CD4-positive, alpha-beta T cell (primary cell): ENCODE measurements around the gene ASTN2. TPM values are rescaled to one million over a fixed set of nuclear protein-coding genes. Genes with fewer than 3 reads are reported as not detected.
A peak's percentile ranks its signal among the peaks of the same experiment; 100 is the strongest.

Source experiments
- ATAC-seq: fragments of 200-7000 bp; cut with Tn5 transposase; one replicate; pipeline ENCODE4 v1.10.0; 2022; ENCODE audit warnings: mild to moderate bottlenecking; ENCODE audit not compliant: poor library complexity
- CTCF ChIA-PET: fragments of 350-600 bp; sonication (Branson Sonifier 250); formaldehyde crosslinking; loops from one replicate; lab custom pipeline; 2021; ENCODE audit warnings: antibody characterized with exemption, inconsistent platforms; lab: Charles Lee
- POLR2A ChIA-PET: fragments of 350-600 bp; sonication (Branson Sonifier 250); formaldehyde crosslinking; loops from one replicate; lab custom pipeline; 2021; ENCODE audit warnings: antibody characterized with exemption, inconsistent platforms; lab: Charles Lee
- DNase-seq, 14 experiments: peaks; one replicate each; pipeline ENCODE4 v3.0.0-alpha.2; 2013 to 2020; ENCODE audit warnings: mixed read lengths in 2 of 14
- H3K27ac ChIP-seq, 2 donors: one replicate each; pipeline versions ENCODE4 v1.5.1 to v1.7.0; 2013; ENCODE audit warnings: low read length in 2 of 2, low read depth in 1 of 2, mild to moderate bottlenecking in 1 of 2
- H3K27me3 ChIP-seq, 2 experiments: 1 replicate in 1 of 2; 2 replicates in 1 of 2; pipeline versions ENCODE4 v1.6.1 to v1.7.0; 2013; ENCODE audit warnings: low read length in 2 of 2, control low read depth in 1 of 2, mild to moderate bottlenecking in 1 of 2, moderate library complexity in 1 of 2; ENCODE audit not compliant: insufficient read depth in 2 of 2, control insufficient read depth in 1 of 2
- H3K36me3 ChIP-seq: one replicate; pipeline ENCODE4 v1.6.1; 2013; ENCODE audit warnings: low read length, control low read depth; ENCODE audit not compliant: insufficient read depth
- H3K4me1 ChIP-seq: one replicate; pipeline ENCODE4 v1.6.1; 2013; ENCODE audit warnings: low read length, control low read depth; ENCODE audit not compliant: insufficient read depth
- H3K4me3 ChIP-seq: one replicate; pipeline ENCODE4 v1.5.1; 2013; ENCODE audit warnings: mild to moderate bottlenecking, low read length, moderate library complexity
- H3K9me3 ChIP-seq, 2 experiments: 1 replicate in 1 of 2; 2 replicates in 1 of 2; pipeline versions ENCODE4 v1.6.1 to v1.7.0; 2013; ENCODE audit warnings: low read length in 2 of 2, mild to moderate bottlenecking in 2 of 2, control low read depth in 1 of 2, moderate library complexity in 1 of 2; ENCODE audit not compliant: control insufficient read depth in 1 of 2, insufficient read depth in 1 of 2
- H3K27ac Mint-ChIP-seq: one replicate; pipeline ENCODE4 v1.8.0; 2020; ENCODE audit warnings: mixed read lengths
- H3K27me3 Mint-ChIP-seq: one replicate; pipeline ENCODE4 v1.8.0; 2021; ENCODE audit warnings: mixed read lengths
- H3K36me3 Mint-ChIP-seq: one replicate; pipeline ENCODE4 v1.8.0; 2021; ENCODE audit warnings: low read depth, mixed read lengths
- H3K4me1 Mint-ChIP-seq: one replicate; pipeline ENCODE4 v1.8.0; 2021; ENCODE audit warnings: low read depth, mixed read lengths
- H3K4me3 Mint-ChIP-seq: one replicate; pipeline ENCODE4 v1.8.0; 2020; ENCODE audit warnings: mild to moderate bottlenecking, mixed read lengths
- H3K9me3 Mint-ChIP-seq: one replicate; pipeline ENCODE4 v1.8.0; 2020; ENCODE audit warnings: mixed read lengths
- intact Hi-C, 2 experiments: fragments of 100-400 bp; cut with DNase I in 1 of 2; cut with micrococcal nuclease in 1 of 2; formaldehyde crosslinking; loops; one replicate each; pipeline versions ENCODE4 v1.15.1 to v1.9.0; 2023 to 2025; cut with DNase I, micrococcal nuclease
- total RNA-seq, 174 experiments: library from RNA in 2 of 174; stranded (reverse) in 2 of 174; gene quantifications; one replicate each; pipeline ENCODE4 v1.2.3 and lab custom pipeline; 2021 to 2026
- TF ChIP-seq, protein P1 (sequence below): fragments of 200-600 bp; IDR thresholded peaks from one replicate; pipeline ENCODE4 v1.8.0; 2022; ENCODE audit warnings: antibody characterized with exemption, mild to moderate bottlenecking

Gene ASTN2
- total RNA-seq, 2 experiments from 2014 or later = 2.3 to 2.4 TPM

GRCh38 chr9:116700279-116700678, 714.6 kb downstream of the ASTN2 start:
- H3K36me3 Mint-ChIP-seq = peaks cover 71% of the 10 kb centered on the region
- H3K27ac Mint-ChIP-seq = peak overlapping the region; percentile 82
- TF ChIP-seq, protein P1, sequence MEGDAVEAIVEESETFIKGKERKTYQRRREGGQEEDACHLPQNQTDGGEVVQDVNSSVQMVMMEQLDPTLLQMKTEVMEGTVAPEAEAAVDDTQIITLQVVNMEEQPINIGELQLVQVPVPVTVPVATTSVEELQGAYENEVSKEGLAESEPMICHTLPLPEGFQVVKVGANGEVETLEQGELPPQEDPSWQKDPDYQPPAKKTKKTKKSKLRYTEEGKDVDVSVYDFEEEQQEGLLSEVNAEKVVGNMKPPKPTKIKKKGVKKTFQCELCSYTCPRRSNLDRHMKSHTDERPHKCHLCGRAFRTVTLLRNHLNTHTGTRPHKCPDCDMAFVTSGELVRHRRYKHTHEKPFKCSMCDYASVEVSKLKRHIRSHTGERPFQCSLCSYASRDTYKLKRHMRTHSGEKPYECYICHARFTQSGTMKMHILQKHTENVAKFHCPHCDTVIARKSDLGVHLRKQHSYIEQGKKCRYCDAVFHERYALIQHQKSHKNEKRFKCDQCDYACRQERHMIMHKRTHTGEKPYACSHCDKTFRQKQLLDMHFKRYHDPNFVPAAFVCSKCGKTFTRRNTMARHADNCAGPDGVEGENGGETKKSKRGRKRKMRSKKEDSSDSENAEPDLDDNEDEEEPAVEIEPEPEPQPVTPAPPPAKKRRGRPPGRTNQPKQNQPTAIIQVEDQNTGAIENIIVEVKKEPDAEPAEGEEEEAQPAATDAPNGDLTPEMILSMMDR = no peak
- no peak overlapping the region for H3K4me3 Mint-ChIP-seq
- H3K9me3 Mint-ChIP-seq = peaks cover 6% of the 10 kb centered on the region
- no peaks in the 10 kb centered on the region for H3K27me3 ChIP-seq
- DNase-seq (no peak), ATAC-seq (no peak)
- ChIA-PET POLR2A (no interaction called here), CTCF (no interaction called here)
- no peaks in the 10 kb centered on the region for H3K27me3 Mint-ChIP-seq
- H3K36me3 ChIP-seq = peaks cover 28% of the 10 kb centered on the region
- H3K27ac ChIP-seq = no peak overlapping the region
- intact Hi-C loops = no loop called here
- H3K4me1 ChIP-seq = peaks cover 3% of the 10 kb centered on the region
- no peak overlapping the region for H3K4me3 ChIP-seq
- peaks cover 0 to 5% of the 10 kb centered on the region in 2 experiments for H3K9me3 ChIP-seq
- H3K4me1 Mint-ChIP-seq = peaks cover 38% of the 10 kb centered on the region

DNA sequence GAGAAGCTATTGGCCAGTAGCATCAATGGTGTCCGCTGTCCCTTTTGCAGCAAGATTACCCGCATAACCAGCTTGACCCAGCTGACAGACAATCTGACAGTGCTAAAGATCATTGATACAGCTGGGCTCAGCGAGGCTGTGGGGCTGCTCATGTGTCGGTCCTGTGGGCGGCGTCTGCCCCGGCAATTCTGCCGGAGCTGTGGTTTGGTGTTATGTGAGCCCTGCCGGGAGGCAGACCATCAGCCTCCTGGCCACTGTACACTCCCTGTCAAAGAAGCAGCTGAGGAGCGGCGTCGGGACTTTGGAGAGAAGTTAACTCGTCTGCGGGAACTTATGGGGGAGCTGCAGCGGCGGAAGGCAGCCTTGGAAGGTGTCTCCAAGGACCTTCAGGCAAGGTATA, 717.0 kb downstream of the ASTN2 start:
- H3K27ac Mint-ChIP-seq = no peak overlapping the region
- no peak overlapping the region for H3K4me3 Mint-ChIP-seq
- H3K27me3 ChIP-seq = no peaks in the 10 kb centered on the region
- H3K9me3 ChIP-seq = peaks cover 0 to 5% of the 10 kb centered on the region in 2 experiments
- H3K27me3 Mint-ChIP-seq = no peaks in the 10 kb centered on the region
- no peak for ATAC-seq
- H3K27ac ChIP-seq = no peak overlapping the region
- no peak overlapping the region for H3K4me3 ChIP-seq
- TF ChIP-seq, protein P1 = no peak
- H3K4me1 ChIP-seq = peaks cover 3% of the 10 kb centered on the region
- H3K9me3 Mint-ChIP-seq = peaks cover 6% of the 10 kb centered on the region
- intact Hi-C loops = no loop called here
- peaks cover 70% of the 10 kb centered on the region for H3K36me3 Mint-ChIP-seq
- H3K4me1 Mint-ChIP-seq = peaks cover 51% of the 10 kb centered on the region
- POLR2A ChIA-PET = interaction anchor here (1.2 kb wide), 1 partner anchor 11 kb away, joined by 3 read pairs; the partner anchor contains the start of gene TRIM32
- DNase-seq = no peak
- peaks cover 28% of the 10 kb centered on the region for H3K36me3 ChIP-seq
- CTCF ChIA-PET = no interaction called here

DNA sequence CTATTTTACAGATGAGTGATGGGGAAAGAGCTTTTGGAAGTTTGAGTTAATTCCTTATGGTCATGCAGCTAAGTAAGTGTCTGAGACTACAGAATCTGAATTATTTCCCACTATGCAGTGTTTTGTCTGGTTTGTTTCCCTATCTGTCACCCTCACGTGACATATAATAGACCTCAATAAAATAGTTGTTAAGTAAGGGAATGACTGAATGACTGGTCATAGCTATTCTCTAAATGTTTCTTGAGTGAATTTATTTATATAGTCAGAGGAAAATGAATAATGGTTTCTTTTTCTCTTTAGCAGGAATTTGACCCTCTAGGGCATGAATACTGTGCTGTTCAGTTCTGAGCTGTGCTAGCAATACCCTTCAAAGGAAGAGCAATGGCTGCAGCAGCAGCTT, 717.5 kb downstream of the ASTN2 start:
- CTCF ChIA-PET = no interaction called here
- DNase-seq (no peak), ATAC-seq (no peak)
- H3K27me3 ChIP-seq = no peaks in the 10 kb centered on the region
- H3K4me3 Mint-ChIP-seq = no peak overlapping the region
- no peaks in the 10 kb centered on the region for H3K27me3 Mint-ChIP-seq
- peaks cover 0 to 5% of the 10 kb centered on the region in 2 experiments for H3K9me3 ChIP-seq
- TF ChIP-seq, protein P1 = no peak
- H3K36me3 Mint-ChIP-seq = peaks cover 70% of the 10 kb centered on the region
- peaks cover 6% of the 10 kb centered on the region for H3K9me3 Mint-ChIP-seq
- H3K4me3 ChIP-seq = no peak overlapping the region
- POLR2A ChIA-PET = interaction anchor here (1.2 kb wide), 1 partner anchor 10 kb away, joined by 3 read pairs; the partner anchor contains the start of gene TRIM32
- peaks cover 3% of the 10 kb centered on the region for H3K4me1 ChIP-seq
- H3K36me3 ChIP-seq = peaks cover 28% of the 10 kb centered on the region
- intact Hi-C loops = no loop called here
- peak overlapping the region; percentile 11 for H3K27ac Mint-ChIP-seq
- H3K27ac ChIP-seq = no peak overlapping the region
- peaks cover 52% of the 10 kb centered on the region for H3K4me1 Mint-ChIP-seq
